Stimulated activated naive B cell treated with anti-CD40 and anti-IgM and Interleukin-4, amounts not matched to agents 10 μg/mL and 1 μg/mL and 100 μg/mL, for 72 hours (primary cell): ENCODE measurements around the gene PFKL.
A peak's percentile ranks its signal among the peaks of the same experiment; 100 is the strongest.

Experiments used
- ATAC-seq, 2 donors: fragments of 150-1000 bp; cut with Tn5 transposase; replicated peaks; 2 replicates each; pipeline ENCODE4 v1.10.0; 2021; ENCODE audit warnings: moderate library complexity in 1 of 2
- DNase-seq: peaks from one replicate; pipeline ENCODE4 v3.0.0; 2021
- H3K27ac Mint-ChIP-seq: one replicate; pipeline ENCODE4 v1.8.0; 2022; ENCODE audit warnings: mild to moderate bottlenecking, mixed read lengths
- H3K27me3 Mint-ChIP-seq, 2 donors: one replicate each; pipeline ENCODE4 v1.8.0; 2022; ENCODE audit warnings: mixed read lengths in 2 of 2
- H3K36me3 Mint-ChIP-seq, 2 donors: one replicate each; pipeline ENCODE4 v1.8.0; 2022; ENCODE audit warnings: mixed read lengths in 2 of 2, mild to moderate bottlenecking in 1 of 2
- H3K4me1 Mint-ChIP-seq, 2 donors: one replicate each; pipeline ENCODE4 v1.8.0; 2022; ENCODE audit warnings: mixed read lengths in 2 of 2, mild to moderate bottlenecking in 1 of 2
- H3K4me3 Mint-ChIP-seq, 2 donors: one replicate each; pipeline ENCODE4 v1.8.0; 2022; ENCODE audit warnings: mild to moderate bottlenecking in 2 of 2, mixed read lengths in 2 of 2, moderate library complexity in 1 of 2
- H3K9me3 Mint-ChIP-seq, 2 donors: one replicate each; pipeline ENCODE4 v1.8.0; 2022; ENCODE audit warnings: mixed read lengths in 2 of 2, mild to moderate bottlenecking in 1 of 2

PFKL gene

GRCh38 chr21:44306936-44307704, 7.3 kb downstream of the PFKL start:
- ATAC-seq (no peak), DNase-seq (no peak)
- Mint-ChIP-seq H3K4me3 (no peak overlapping the region), H3K9me3 (no peaks in the 10 kb centered on the region), H3K27me3 (no peaks in the 10 kb centered on the region), H3K27ac (peak overlapping the region; percentile 34), H3K4me1 (peaks cover 33 to 53% of the 10 kb centered on the region in 2 donors), H3K36me3 (peaks cover 29 to 54% of the 10 kb centered on the region in 2 donors)

GRCh38 chr21:44310628-44311507, 11.0 kb downstream of the PFKL start:
- DNase-seq (no peak), ATAC-seq (no peak)
- Mint-ChIP-seq H3K36me3 (peaks cover 34 to 52% of the 10 kb centered on the region in 2 donors), H3K9me3 (no peaks in the 10 kb centered on the region), H3K4me1 (peaks cover 12 to 25% of the 10 kb centered on the region in 2 donors), H3K27ac (peak overlapping the region; percentile 6), H3K27me3 (no peaks in the 10 kb centered on the region), H3K4me3 (no peak overlapping the region)

DNA sequence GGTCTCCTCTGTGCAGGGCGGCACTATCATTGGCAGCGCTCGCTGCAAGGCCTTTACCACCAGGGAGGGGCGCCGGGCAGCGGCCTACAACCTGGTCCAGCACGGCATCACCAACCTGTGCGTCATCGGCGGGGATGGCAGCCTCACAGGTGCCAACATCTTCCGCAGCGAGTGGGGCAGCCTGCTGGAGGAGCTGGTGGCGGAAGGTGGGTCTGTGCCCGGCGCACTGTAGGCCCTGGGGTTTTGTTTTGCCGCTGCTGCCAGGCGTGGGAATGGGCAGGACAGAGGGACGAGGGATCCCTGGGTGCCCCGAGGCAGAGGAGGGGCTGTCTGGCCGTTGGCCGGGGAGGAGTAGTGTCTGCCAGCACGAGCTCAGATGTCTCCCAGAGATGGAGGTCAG, 12.2 kb downstream of the PFKL start:
- Mint-ChIP-seq H3K27ac (peak overlapping the region; percentile 39), H3K36me3 (peaks cover 34 to 53% of the 10 kb centered on the region in 2 donors), H3K9me3 (no peaks in the 10 kb centered on the region), H3K4me3 (no peak overlapping the region), H3K4me1 (peaks cover 9 to 24% of the 10 kb centered on the region in 2 donors), H3K27me3 (no peaks in the 10 kb centered on the region)
- no peak for DNase-seq
- no peak for ATAC-seq

- Mint-ChIP-seq H3K36me3 (peaks cover 30 to 47% of the 10 kb centered on the region in 2 donors), H3K9me3 (no peaks in the 10 kb centered on the region), H3K4me1 (peaks cover 7 to 17% of the 10 kb centered on the region in 2 donors), H3K27ac (no peak overlapping the region), H3K4me3 (no peak overlapping the region), H3K27me3 (no peaks in the 10 kb centered on the region)
- ATAC-seq (no peak), DNase-seq (no peak)
Observed at GRCh38 chr21:44312716-44313115, 12.9 kb downstream of the PFKL start.

- H3K4me1 Mint-ChIP-seq = peaks cover 3 to 11% of the 10 kb centered on the region in 2 donors
- ATAC-seq (no peak), DNase-seq (no peak)
- H3K9me3 Mint-ChIP-seq = no peaks in the 10 kb centered on the region
- no peak overlapping the region for H3K27ac Mint-ChIP-seq
- no peak overlapping the region for H3K4me3 Mint-ChIP-seq
- no peaks in the 10 kb centered on the region for H3K27me3 Mint-ChIP-seq
- peaks cover 31 to 44% of the 10 kb centered on the region in 2 donors for H3K36me3 Mint-ChIP-seq
Observed at GRCh38 chr21:44313451-44313850, 13.6 kb downstream of the PFKL start.

DNA sequence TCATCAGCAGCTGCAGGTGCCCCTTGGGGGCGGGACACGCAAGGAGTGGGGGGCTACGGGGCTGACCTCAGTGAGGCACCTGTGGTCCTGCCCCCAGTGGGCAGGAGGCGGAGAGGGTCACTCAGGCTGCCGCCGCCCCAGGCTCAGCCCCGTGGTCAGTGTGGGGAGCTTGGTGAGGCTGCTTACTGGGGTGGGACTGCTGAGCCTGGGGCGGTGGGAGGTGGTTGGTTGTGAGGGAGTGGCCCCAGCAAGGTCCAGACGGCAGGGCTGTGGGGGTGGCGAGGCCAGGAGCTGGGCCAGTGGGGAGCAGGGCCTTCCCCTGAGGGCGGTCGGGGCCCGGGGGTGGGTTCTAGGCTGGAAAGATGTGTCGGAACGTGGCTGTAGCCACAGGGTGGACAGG, 14.3 kb downstream of the PFKL start:
- Mint-ChIP-seq H3K4me1 (peaks cover 3 to 5% of the 10 kb centered on the region in 2 donors), H3K9me3 (no peaks in the 10 kb centered on the region), H3K27me3 (no peaks in the 10 kb centered on the region), H3K36me3 (peaks cover 34 to 45% of the 10 kb centered on the region in 2 donors), H3K27ac (no peak overlapping the region), H3K4me3 (no peak overlapping the region)
- ATAC-seq = no peak
- no peak for DNase-seq

DNA sequence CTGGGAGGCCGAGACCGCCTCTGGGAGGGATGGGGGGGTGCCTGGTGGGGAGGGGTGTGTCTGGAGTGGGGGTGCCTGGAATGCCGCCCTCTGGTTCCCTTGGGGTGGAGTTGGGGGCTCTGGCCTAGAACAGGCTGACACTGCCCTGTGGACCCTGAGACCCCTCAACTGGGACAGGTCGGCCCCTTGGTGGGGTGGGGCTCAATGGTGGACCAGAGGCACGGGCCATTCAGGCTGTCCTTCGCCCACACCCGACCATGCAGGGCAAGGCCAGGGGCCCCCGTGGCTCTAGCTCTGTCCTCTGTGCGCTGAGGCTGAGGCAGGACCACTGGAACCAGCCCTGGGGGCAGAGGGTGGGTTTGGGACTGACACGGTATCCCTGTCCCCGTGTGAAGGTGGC, 14.7 kb downstream of the PFKL start:
- Mint-ChIP-seq H3K36me3 (peaks cover 37 to 45% of the 10 kb centered on the region in 2 donors), H3K27me3 (no peaks in the 10 kb centered on the region)

GRCh38 chr21:44315691-44316203, 15.9 kb downstream of the PFKL start:
- Mint-ChIP-seq H3K36me3 (peaks cover 37 to 44% of the 10 kb centered on the region in 2 donors), H3K4me3 (no peak overlapping the region), H3K4me1 (peaks cover 3 to 4% of the 10 kb centered on the region in 2 donors), H3K9me3 (no peaks in the 10 kb centered on the region), H3K27me3 (no peaks in the 10 kb centered on the region), H3K27ac (no peak overlapping the region)
- ATAC-seq = no peak
- no peak for DNase-seq

More for the DNA sequence above, 14.7 kb downstream of the PFKL start:
- Mint-ChIP-seq H3K9me3 (no peaks in the 10 kb centered on the region), H3K4me3 (no peak overlapping the region), H3K4me1 (peaks cover 3 to 4% of the 10 kb centered on the region in 2 donors), H3K27ac (no peak overlapping the region)
- DNase-seq (no peak), ATAC-seq (no peak)

GRCh38 chr21:44316277-44316900, 16.5 kb downstream of the PFKL start:
- Mint-ChIP-seq H3K36me3 (peaks cover 32 to 39% of the 10 kb centered on the region in 2 donors), H3K4me3 (no peak overlapping the region), H3K9me3 (no peaks in the 10 kb centered on the region), H3K4me1 (peaks cover 0 to 4% of the 10 kb centered on the region in 2 donors), H3K27ac (peak overlapping the region; percentile 4), H3K27me3 (no peaks in the 10 kb centered on the region)
- ATAC-seq = no peak
- DNase-seq = no peak

GRCh38 chr21:44317241-44317782, 17.5 kb downstream of the PFKL start:
- Mint-ChIP-seq H3K27me3 (no peaks in the 10 kb centered on the region), H3K27ac (no peak overlapping the region), H3K4me3 (no peak overlapping the region), H3K4me1 (no peaks in the 10 kb centered on the region), H3K36me3 (peaks cover 28 to 37% of the 10 kb centered on the region in 2 donors), H3K9me3 (no peaks in the 10 kb centered on the region)
- ATAC-seq (no peak), DNase-seq (no peak)

GRCh38 chr21:44317871-44318270, 18.0 kb downstream of the PFKL start:
- no peak for ATAC-seq
- H3K4me1 Mint-ChIP-seq = no peaks in the 10 kb centered on the region
- no peaks in the 10 kb centered on the region for H3K27me3 Mint-ChIP-seq
- peak overlapping the region; percentile 14 for H3K27ac Mint-ChIP-seq
- no peak for DNase-seq
- H3K36me3 Mint-ChIP-seq = peaks cover 27 to 38% of the 10 kb centered on the region in 2 donors
- no peaks in the 10 kb centered on the region for H3K9me3 Mint-ChIP-seq
- H3K4me3 Mint-ChIP-seq = no peak overlapping the region

GRCh38 chr21:44318489-44319285, 18.8 kb downstream of the PFKL start:
- H3K4me1 Mint-ChIP-seq = no peaks in the 10 kb centered on the region
- H3K9me3 Mint-ChIP-seq = no peaks in the 10 kb centered on the region
- no peak for ATAC-seq
- no peak overlapping the region for H3K27ac Mint-ChIP-seq
- H3K27me3 Mint-ChIP-seq = no peaks in the 10 kb centered on the region
- H3K4me3 Mint-ChIP-seq = no peak overlapping the region
- H3K36me3 Mint-ChIP-seq = peaks cover 28 to 40% of the 10 kb centered on the region in 2 donors
- no peak for DNase-seq

GRCh38 chr21:44319407-44320065, 19.7 kb downstream of the PFKL start:
- ATAC-seq (no peak), DNase-seq (no peak)
- Mint-ChIP-seq H3K27me3 (no peaks in the 10 kb centered on the region), H3K9me3 (no peaks in the 10 kb centered on the region), H3K27ac (peak overlapping the region; percentile 62), H3K4me3 (no peak overlapping the region), H3K4me1 (no peaks in the 10 kb centered on the region), H3K36me3 (peaks cover 27 to 37% of the 10 kb centered on the region in 2 donors)
